Heart left ventricle (tissue), 13 donors: ENCODE results near the gene GPR39.

Experiments
- CTCF ChIP-seq, 12 donors: fragments of 200-600 bp; sonication (generic) in 4 of 12; IDR thresholded peaks; one replicate each; pipeline versions ENCODE4 v1.5.0 to v1.8.0; 2018 to 2022; ENCODE audit warnings: antibody characterized with exemption in 12 of 12, mild to moderate bottlenecking in 5 of 12
- POLR2A ChIP-seq, 2 donors: fragments of 450-650 bp; IDR thresholded peaks; one replicate each; pipeline ENCODE4 v1.6.1; 2017; ENCODE audit warnings: antibody characterized with exemption in 2 of 2, mild to moderate bottlenecking in 2 of 2, moderate library complexity in 2 of 2
- donor health status: ischemic (EF 13 %, LVEDD 7.1; RV severe dilation, severe dysfunction).
- donor health status: DM: no; HTN: yes; CAD: no.
- donor health status: DM: no; HTN: no; CAD: no.
- donor health status: ischemic (EF 25% LVEDD 6.9; RV normal size, moderate dysfunction).
- donor health status: ischemic (EF 25% LVEDD 5.7; RV mildly dilated, moderate dysfunction).
- donor health status: ischemic (EF 35%, LVEDD 5.7; RV mildly dilated, moderate dysfunction).
- donor health status: nonischemic (EF 11% LVEDD 7.7; RV severe dilation, severe dysfunction).
- donor health status: DM: yes; HTN: yes; CAD: no.
- donor health status: PGD.
- donor health status: ischemic (EF 29% LVEDD 5.4; RV normal size, mild dysfunction).
- donor health status: nonischemic (EF 23%, LVEDD 6.1; RV moderate dilation, normal function).

- TF ChIP-seq CTCF (IDR thresholded peaks at IDR 0.05) (no peak), POLR2A (IDR thresholded peaks at IDR 0.05) (no peak)
Measured at GRCh38 chr2:132390076-132390475, 26.5 kb upstream of the GPR39 start.
